Measurements from ENCODE around the gene CARD10. TPM values are rescaled to one million over a fixed set of nuclear protein-coding genes. Genes with fewer than 3 reads are reported as not detected.

The CARD10 gene
- total RNA-seq, 1 donor from 2014 or later: 1.5 TPM

- peaks cover 7% of the 10 kb centered on the region for H3K4me1 ChIP-seq
- no peak overlapping the region for H2AFZ ChIP-seq (replicated peaks)
- Mint-ChIP-seq H3K4me3 (no peak overlapping the region), H3K36me3 (no peaks in the 10 kb centered on the region), H3K27me3 (ENCODE audit: insufficient read depth, low read depth) (peaks cover 23% of the 10 kb centered on the region), H3K27ac (no peak overlapping the region), H3K9me3 (peaks cover 2% of the 10 kb centered on the region), H3K4me1 (peaks cover 41% of the 10 kb centered on the region)
- no peaks in the 10 kb centered on the region for H3K9me3 ChIP-seq (ENCODE audit: low read depth)
- H3K27ac ChIP-seq: no peak overlapping the region
- H3K27me3 ChIP-seq: peaks cover 8% of the 10 kb centered on the region
- H3K4me3 ChIP-seq: no peak overlapping the region
- DNase-seq (ENCODE audit: low spot score): no peak
- no peak overlapping the region for H3K4me2 ChIP-seq
- H3F3A ChIP-seq (ENCODE audit: low read depth): no peaks in the 10 kb centered on the region
- H3K79me2 ChIP-seq (ENCODE audit: low read depth): no peaks in the 10 kb centered on the region
- no peaks in the 10 kb centered on the region for H3K36me3 ChIP-seq
- H4K20me1 ChIP-seq (ENCODE audit: low read depth): peaks cover 11% of the 10 kb centered on the region
- TF ChIP-seq, protein P1, sequence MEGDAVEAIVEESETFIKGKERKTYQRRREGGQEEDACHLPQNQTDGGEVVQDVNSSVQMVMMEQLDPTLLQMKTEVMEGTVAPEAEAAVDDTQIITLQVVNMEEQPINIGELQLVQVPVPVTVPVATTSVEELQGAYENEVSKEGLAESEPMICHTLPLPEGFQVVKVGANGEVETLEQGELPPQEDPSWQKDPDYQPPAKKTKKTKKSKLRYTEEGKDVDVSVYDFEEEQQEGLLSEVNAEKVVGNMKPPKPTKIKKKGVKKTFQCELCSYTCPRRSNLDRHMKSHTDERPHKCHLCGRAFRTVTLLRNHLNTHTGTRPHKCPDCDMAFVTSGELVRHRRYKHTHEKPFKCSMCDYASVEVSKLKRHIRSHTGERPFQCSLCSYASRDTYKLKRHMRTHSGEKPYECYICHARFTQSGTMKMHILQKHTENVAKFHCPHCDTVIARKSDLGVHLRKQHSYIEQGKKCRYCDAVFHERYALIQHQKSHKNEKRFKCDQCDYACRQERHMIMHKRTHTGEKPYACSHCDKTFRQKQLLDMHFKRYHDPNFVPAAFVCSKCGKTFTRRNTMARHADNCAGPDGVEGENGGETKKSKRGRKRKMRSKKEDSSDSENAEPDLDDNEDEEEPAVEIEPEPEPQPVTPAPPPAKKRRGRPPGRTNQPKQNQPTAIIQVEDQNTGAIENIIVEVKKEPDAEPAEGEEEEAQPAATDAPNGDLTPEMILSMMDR (IDR thresholded peaks at IDR 0.05): no peak
- TF ChIP-seq EZH2 (IDR thresholded peaks at IDR 0.05) (no peak), EZH2phosphoT487 (IDR thresholded peaks at IDR 0.05) (no peak)
- no peak overlapping the region for H3K9ac ChIP-seq
Observed at GRCh38 chr22:37459206-37459605, 60.0 kb downstream of the CARD10 start.

DNA sequence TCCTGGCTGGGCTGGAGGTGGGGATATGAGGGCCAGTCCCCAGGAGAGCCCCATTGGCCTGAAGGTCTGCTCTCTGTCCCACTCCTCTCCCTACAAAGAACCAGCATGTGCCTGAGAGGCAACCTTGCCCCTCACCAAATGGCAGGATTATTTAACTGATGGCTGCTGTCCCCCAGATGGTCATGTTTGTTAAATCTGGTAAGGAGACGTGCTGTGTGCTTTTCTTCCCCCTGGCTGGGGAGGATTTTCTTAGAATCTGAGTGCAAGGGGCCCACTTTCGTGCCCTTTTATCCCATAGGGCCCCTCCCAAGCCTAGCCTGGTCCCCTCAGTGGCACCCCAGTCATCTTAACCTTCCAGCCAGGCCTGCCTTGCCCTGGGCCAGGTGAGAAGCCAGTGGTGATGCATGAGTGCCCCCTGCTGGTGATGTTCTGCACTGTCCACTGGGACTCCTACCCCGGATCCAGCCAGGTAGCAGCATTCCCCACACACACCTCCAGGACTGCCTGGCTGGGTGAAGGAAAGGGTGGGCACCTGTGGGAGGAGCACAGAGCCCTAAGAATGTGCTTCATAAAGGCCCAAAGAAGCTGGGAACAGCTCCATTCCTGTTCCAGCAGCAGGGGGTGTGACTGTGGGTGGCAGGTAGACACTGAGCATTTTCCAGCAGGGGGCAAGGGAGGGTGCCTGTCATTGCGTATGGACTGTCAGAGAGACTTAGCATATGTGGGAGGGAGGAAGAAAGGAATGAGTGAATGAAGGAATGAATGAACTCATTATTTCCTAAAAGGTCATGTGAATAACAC, 61.9 kb downstream of the CARD10 start:
- peaks cover 7% of the 10 kb centered on the region for H3K4me1 ChIP-seq
- H3K36me3 ChIP-seq: no peaks in the 10 kb centered on the region
- Mint-ChIP-seq H3K4me3 (peak overlapping the region; percentile 38), H3K27ac (no peak overlapping the region), H3K36me3 (no peaks in the 10 kb centered on the region), H3K9me3 (peaks cover 2% of the 10 kb centered on the region), H3K4me1 (peaks cover 29% of the 10 kb centered on the region), H3K27me3 (ENCODE audit: insufficient read depth, low read depth) (peaks cover 22% of the 10 kb centered on the region)
- H3F3A ChIP-seq (ENCODE audit: low read depth): no peaks in the 10 kb centered on the region
- H2AFZ ChIP-seq (replicated peaks): no peak overlapping the region
- H3K4me2 ChIP-seq: no peak overlapping the region
- H3K79me2 ChIP-seq (ENCODE audit: low read depth): no peaks in the 10 kb centered on the region
- peak; percentile 83 for DNase-seq (ENCODE audit: low spot score)
- no peak overlapping the region for H3K27ac ChIP-seq
- peaks cover 8% of the 10 kb centered on the region for H3K27me3 ChIP-seq
- H3K9me3 ChIP-seq (ENCODE audit: low read depth): no peaks in the 10 kb centered on the region
- peaks cover 5% of the 10 kb centered on the region for H4K20me1 ChIP-seq (ENCODE audit: low read depth)
- H3K4me3 ChIP-seq: no peak overlapping the region
- TF ChIP-seq, protein P1 (IDR thresholded peaks at IDR 0.05): peak; percentile 98
- TF ChIP-seq EZH2 (IDR thresholded peaks at IDR 0.05): no peak
- H3K9ac ChIP-seq: no peak overlapping the region

- H3K9me3 Mint-ChIP-seq: peaks cover 2% of the 10 kb centered on the region
- peaks cover 7% of the 10 kb centered on the region for H3K4me1 ChIP-seq
- H3F3A ChIP-seq (ENCODE audit: low read depth): no peaks in the 10 kb centered on the region
- no peaks in the 10 kb centered on the region for H3K36me3 Mint-ChIP-seq
- TF ChIP-seq, protein P1 (IDR thresholded peaks at IDR 0.05): no peak
- no peak for TF ChIP-seq EZH2 (IDR thresholded peaks at IDR 0.05)
- no peak for TF ChIP-seq EZH2phosphoT487 (IDR thresholded peaks at IDR 0.05)
- peaks cover 17% of the 10 kb centered on the region for H3K27me3 Mint-ChIP-seq (ENCODE audit: insufficient read depth, low read depth)
- DNase-seq (ENCODE audit: low spot score): no peak
- H4K20me1 ChIP-seq (ENCODE audit: low read depth): peaks cover 3% of the 10 kb centered on the region
- H3K9ac ChIP-seq: no peak overlapping the region
- no peak overlapping the region for H3K4me3 Mint-ChIP-seq
- H3K4me1 Mint-ChIP-seq: peaks cover 26% of the 10 kb centered on the region
- H3K27ac Mint-ChIP-seq: no peak overlapping the region
- H3K4me2 ChIP-seq: peak overlapping the region; percentile 20
- no peak overlapping the region for H3K27ac ChIP-seq
- H3K27me3 ChIP-seq: peaks cover 8% of the 10 kb centered on the region
- no peak overlapping the region for H2AFZ ChIP-seq (replicated peaks)
- H3K79me2 ChIP-seq (ENCODE audit: low read depth): no peaks in the 10 kb centered on the region
- H3K36me3 ChIP-seq: no peaks in the 10 kb centered on the region
- H3K9me3 ChIP-seq (ENCODE audit: low read depth): no peaks in the 10 kb centered on the region
- H3K4me3 ChIP-seq: no peak overlapping the region
Observed at GRCh38 chr22:37456346-37456745, 62.9 kb downstream of the CARD10 start.

Measured in neural progenitor cell (in vitro differentiated cells).